Measurements from ENCODE around the gene CABP4.

The CABP4 gene

DNA sequence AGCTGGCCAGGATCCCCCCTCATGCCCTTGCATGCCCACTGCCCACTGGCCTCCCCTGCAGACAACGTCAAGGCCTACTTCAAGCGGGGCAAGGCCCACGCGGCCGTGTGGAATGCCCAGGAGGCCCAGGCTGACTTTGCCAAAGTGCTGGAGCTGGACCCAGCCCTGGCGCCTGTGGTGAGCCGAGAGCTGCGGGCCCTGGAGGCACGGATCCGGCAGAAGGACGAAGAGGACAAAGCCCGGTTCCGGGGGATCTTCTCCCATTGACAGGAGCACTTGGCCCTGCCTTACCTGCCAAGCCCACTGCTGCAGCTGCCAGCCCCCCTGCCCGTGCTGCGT lies 35.5 kb downstream of the CABP4 start:
- POLR2A ChIA-PET: interaction anchor here (0.6 to 1.5 kb wide), 3 partner anchors 8 to 59 kb away, joined by 3 to 7 read pairs (median 4); partner anchors contain the start of gene AIP
- no peak overlapping the region for H3K4me3 ChIP-seq (ENCODE audit: low read depth, low read length)
- no peak for DNase-seq (ENCODE audit: low read depth, low spot score)
- CTCF ChIA-PET: interaction anchor here (0.9 to 1.3 kb wide), 2 partner anchors 15 to 139 kb away, joined by 3 read pairs; partner anchors contain the start of gene PITPNM1
- TF ChIP-seq, protein P1, sequence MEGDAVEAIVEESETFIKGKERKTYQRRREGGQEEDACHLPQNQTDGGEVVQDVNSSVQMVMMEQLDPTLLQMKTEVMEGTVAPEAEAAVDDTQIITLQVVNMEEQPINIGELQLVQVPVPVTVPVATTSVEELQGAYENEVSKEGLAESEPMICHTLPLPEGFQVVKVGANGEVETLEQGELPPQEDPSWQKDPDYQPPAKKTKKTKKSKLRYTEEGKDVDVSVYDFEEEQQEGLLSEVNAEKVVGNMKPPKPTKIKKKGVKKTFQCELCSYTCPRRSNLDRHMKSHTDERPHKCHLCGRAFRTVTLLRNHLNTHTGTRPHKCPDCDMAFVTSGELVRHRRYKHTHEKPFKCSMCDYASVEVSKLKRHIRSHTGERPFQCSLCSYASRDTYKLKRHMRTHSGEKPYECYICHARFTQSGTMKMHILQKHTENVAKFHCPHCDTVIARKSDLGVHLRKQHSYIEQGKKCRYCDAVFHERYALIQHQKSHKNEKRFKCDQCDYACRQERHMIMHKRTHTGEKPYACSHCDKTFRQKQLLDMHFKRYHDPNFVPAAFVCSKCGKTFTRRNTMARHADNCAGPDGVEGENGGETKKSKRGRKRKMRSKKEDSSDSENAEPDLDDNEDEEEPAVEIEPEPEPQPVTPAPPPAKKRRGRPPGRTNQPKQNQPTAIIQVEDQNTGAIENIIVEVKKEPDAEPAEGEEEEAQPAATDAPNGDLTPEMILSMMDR (IDR thresholded peaks at IDR 0.05; ENCODE audit: insufficient read depth, low read length, missing control alignments): no peak

DNA sequence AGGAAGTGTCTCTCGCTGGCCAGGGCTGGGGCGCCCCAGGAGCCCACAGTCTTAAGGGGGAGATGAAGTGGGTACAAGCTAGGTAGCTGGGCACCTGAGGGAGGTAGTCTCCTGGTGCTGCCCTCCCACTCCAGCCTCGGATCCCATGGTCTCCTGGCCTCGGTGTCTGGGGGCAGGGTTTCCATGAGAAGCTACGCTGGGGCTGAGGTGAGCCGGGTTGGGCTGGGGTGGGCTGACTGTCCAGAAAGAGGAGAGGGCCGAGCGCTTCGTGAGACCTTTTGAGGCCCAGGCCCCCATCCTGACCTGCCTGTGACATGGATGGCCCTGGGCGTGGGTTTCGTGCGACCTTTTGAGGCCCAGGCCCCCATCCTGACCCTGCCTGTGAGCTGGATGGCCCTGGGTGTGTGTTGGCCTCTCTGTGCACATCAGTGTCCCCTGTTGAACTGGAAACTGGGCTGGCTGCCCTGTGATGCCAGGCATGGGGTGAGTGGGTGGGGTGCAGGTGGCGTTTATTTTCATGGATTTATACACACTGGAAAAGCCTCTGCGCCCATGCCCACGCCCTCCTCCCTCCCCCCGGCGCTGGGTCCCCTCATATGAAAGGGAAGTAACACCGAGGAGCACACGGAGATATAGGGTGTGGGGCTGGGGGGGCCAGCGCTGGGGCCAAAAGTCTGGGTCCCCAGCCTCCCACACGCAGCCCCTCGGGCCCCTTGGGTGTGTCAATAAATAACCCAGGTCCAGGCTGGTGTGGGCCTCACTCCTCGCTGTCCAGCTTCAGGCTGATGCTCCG lies 36.3 kb downstream of the CABP4 start:
- TF ChIP-seq, protein P1 (IDR thresholded peaks at IDR 0.05; ENCODE audit: insufficient read depth, low read length, missing control alignments): no peak
- ChIA-PET POLR2A (interaction anchor here (1.5 kb wide), 1 partner anchor 9 kb away, joined by 7 read pairs; the partner anchor contains the start of gene AIP), CTCF (interaction anchor here (0.9 to 1.3 kb wide), 2 partner anchors 14 to 140 kb away, joined by 3 read pairs; partner anchors contain the start of gene PITPNM1)
- DNase-seq (ENCODE audit: low read depth, low spot score): no peak
- no peak overlapping the region for H3K4me3 ChIP-seq (ENCODE audit: low read depth, low read length)

DNA sequence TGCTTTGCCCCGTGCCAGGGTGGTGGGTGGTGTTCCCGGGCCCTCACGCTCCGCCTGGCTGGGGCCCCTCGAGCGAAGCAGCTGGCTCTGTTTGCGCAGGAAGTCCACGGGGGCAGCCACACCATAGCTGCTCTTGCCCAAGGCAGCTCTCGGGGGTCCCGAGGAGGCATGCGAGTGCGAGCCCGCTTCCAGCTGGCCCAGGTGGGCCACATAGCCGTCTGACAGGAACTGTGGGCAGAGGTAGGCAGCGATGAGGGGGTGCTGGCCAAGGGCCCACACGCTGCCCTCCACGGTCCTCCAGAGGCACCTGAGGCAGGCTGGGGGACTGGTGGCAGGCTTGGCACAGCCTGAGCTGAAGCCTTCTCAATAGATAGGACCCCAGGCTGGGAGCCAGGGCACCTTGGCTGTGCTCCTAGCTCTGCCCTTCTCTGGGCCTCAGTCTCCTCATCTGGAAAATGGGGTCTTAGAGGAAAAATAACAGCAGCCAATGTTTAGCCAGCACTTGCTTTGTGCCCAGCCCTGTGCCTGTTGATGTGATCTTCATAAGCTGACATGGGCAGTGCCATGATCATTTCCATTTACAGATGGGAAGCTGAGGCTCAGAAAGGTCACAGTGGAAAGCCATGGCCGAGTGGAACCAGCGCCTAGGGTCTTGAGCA lies 37.0 kb downstream of the CABP4 start:
- no peak overlapping the region for H3K4me3 ChIP-seq (ENCODE audit: low read depth, low read length)
- TF ChIP-seq, protein P1 (IDR thresholded peaks at IDR 0.05; ENCODE audit: insufficient read depth, low read length, missing control alignments): no peak
- CTCF ChIA-PET: interaction anchor here (0.9 kb wide), 1 partner anchor 146 kb away, joined by 3 read pairs; no protein-coding TSS in a partner anchor
- DNase-seq (ENCODE audit: low read depth, low spot score): no peak
- POLR2A ChIA-PET: interaction anchor here (1.5 kb wide), 1 partner anchor 9 kb away, joined by 7 read pairs; the partner anchor contains the start of gene AIP

DNA sequence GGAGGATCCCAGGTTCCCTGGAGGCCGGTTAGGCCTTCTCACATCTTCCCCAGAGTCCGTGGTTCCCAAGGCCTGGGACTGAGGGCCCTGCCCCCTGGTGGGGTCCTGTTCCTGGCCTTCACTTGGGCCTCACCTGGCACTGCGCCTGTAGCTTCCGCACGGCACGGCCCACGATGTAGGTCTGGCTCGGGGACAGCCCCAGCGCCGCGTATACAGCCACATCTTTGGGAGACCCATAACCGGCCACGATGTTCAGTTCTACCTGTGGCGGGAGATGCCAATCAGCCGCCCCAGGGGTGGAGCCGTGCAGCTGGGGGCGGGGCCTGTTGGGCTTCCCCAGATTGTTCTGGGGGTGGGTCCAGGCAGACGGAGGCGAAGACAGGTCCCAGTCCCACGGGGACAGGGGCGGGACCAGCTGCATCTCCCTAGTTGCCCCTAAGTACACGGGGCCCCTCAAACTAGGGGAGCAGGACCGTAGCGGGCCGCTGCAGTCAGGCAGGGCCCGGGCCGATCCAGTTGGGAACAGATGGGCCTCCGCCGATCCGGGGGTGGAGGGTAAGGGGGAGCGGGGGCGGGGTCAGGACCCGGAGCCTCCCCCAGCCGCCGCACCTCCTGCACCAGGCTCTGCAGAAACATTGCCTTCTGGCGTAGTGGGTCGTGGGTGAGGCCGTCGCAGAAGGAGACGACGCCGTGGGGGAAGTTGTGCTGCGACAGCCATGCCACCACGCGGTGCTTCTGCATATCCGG lies 37.8 kb downstream of the CABP4 start:
- CTCF ChIA-PET: interaction anchor here (0.9 kb wide), 1 partner anchor 147 kb away, joined by 3 read pairs; no protein-coding TSS in a partner anchor
- no peak for DNase-seq (ENCODE audit: low read depth, low spot score)
- no peak overlapping the region for H3K4me3 ChIP-seq (ENCODE audit: low read depth, low read length)
- TF ChIP-seq, protein P1 (IDR thresholded peaks at IDR 0.05; ENCODE audit: insufficient read depth, low read length, missing control alignments): no peak
- POLR2A ChIA-PET: no interaction called here

DNA sequence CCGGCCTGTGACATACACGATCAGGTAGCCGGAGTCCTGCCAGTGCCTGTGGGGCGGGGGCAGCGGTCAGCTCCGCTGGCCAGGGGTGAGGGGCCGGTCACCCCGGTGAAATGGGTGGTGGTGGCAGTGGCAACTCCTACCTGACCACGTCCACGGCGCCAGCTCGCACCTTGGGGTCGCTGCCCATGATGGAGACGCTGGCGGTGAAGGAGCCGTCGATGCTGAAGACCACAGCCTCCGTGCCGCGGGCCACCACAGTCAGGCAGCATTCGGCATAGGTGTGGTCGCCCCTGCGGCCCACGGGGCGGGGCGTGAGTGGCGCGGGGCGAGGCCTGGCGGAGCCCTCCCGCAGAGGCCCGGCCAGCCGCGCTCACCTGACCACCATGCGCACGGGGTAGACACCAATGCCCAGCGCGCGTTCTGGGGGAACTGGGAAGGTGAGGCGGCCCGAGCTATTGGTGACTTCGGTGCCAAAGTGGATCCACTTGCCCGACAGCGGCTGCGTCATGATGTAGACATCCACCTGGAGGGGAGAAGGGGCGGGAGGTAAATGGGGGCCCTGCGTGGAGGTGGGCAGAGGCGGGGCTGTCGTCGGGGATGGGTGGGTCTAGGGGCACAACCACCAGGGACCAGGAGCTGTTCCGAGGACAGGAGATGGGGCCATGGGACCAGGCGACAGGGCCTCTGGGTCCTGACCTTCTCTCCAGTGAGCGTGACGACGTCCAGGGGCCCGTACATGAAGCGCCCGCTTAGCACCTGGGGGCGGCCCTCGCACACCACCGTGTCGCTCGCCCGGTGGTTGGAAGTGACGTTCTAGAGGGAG lies 38.6 kb downstream of the CABP4 start:
- DNase-seq (ENCODE audit: low read depth, low spot score): no peak

More for the DNA sequence above, 38.6 kb downstream of the CABP4 start:
- H3K4me3 ChIP-seq (ENCODE audit: low read depth, low read length): no peak overlapping the region
- POLR2A ChIA-PET: no interaction called here
- CTCF ChIA-PET: no interaction called here
- TF ChIP-seq, protein P1 (IDR thresholded peaks at IDR 0.05; ENCODE audit: insufficient read depth, low read length, missing control alignments): no peak
